Fibroblast of lung (primary cell): ENCODE measurements around the gene PRX.

ENCODE experiments used
- EZH2 ChIP-seq: IDR thresholded peaks from 2 replicates; pipeline ENCODE4 v1.5.1; 2012; ENCODE audit warnings: low read length, control low read depth, mild to moderate bottlenecking; ENCODE audit errors: missing control alignments
- TF ChIP-seq, protein P1 (sequence below), 2 donors: IDR thresholded peaks in 1 of 2; conservative IDR thresholded peaks in 1 of 2; 1 replicate in 1 of 2; 2 replicates in 1 of 2; pipeline ENCODE4 v1.5.1; 2011 to 2012; ENCODE audit warnings: low read length in 2 of 2, control low read depth in 1 of 2, inconsistent platforms in 1 of 2, low read depth in 1 of 2, mild to moderate bottlenecking in 1 of 2

GRCh38 chr19:40420451-40420765 is 7.2 kb upstream of the PRX start:
- TF ChIP-seq, protein P1, sequence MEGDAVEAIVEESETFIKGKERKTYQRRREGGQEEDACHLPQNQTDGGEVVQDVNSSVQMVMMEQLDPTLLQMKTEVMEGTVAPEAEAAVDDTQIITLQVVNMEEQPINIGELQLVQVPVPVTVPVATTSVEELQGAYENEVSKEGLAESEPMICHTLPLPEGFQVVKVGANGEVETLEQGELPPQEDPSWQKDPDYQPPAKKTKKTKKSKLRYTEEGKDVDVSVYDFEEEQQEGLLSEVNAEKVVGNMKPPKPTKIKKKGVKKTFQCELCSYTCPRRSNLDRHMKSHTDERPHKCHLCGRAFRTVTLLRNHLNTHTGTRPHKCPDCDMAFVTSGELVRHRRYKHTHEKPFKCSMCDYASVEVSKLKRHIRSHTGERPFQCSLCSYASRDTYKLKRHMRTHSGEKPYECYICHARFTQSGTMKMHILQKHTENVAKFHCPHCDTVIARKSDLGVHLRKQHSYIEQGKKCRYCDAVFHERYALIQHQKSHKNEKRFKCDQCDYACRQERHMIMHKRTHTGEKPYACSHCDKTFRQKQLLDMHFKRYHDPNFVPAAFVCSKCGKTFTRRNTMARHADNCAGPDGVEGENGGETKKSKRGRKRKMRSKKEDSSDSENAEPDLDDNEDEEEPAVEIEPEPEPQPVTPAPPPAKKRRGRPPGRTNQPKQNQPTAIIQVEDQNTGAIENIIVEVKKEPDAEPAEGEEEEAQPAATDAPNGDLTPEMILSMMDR (conservative IDR thresholded peaks at IDR 0.05 in 1 of 2, IDR thresholded peaks at IDR 0.05 in 1 of 2; ENCODE audit: low read depth in 1 of 2, low read length in 2 of 2) = no peak
- no peak for TF ChIP-seq EZH2
